Measurements from ENCODE around the gene GABRR3.

GABRR3 gene

GRCh38 chr3:98038876-98039275 is 3.8 kb upstream of the GABRR3 start:
- no peak overlapping the region for H3K27ac ChIP-seq (ENCODE audit: low read length)
- DNase-seq (ENCODE audit: low read depth, low spot score), result no peak
- no peaks in the 10 kb centered on the region for H3K4me1 ChIP-seq (ENCODE audit: control insufficient read depth, insufficient read depth, low read length)
- H3K9me3 ChIP-seq (ENCODE audit: control insufficient read depth, insufficient read depth, low read length), result no peaks in the 10 kb centered on the region
- no peaks in the 10 kb centered on the region for H3K36me3 ChIP-seq (ENCODE audit: control insufficient read depth, insufficient read depth, low read length)
- H3K27me3 ChIP-seq (ENCODE audit: control insufficient read depth, insufficient read depth, low read length), result no peaks in the 10 kb centered on the region
- H3K4me3 ChIP-seq (ENCODE audit: low read length), result no peak overlapping the region
- no CpG with 5 or more reads among the region's 3 CpGs for WGBS (ENCODE audit: insufficient coverage, insufficient read length)

DNA sequence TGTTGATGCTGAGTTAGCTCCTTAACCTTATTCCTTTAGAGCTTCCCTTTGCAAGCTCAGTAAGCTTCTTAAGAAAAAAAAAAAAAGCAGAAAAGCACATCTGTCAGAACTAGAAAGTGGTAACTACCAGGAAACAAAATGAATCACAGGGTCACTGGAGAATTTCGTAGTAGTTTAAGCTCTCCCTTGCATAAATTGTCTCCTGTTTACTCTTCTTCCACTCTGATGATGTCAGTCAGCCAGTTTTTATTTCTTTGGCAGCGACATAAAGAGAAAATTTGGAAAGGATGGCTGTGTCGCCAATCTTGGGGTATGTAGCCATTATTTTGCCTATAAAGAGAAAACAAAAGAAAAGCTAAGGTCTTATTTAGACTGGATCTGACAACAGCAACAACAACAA is 3.2 kb upstream of the GABRR3 start:
- Histone ChIP-seq H3K36me3 (ENCODE audit: control insufficient read depth, insufficient read depth, low read length) (no peaks in the 10 kb centered on the region), H3K9me3 (ENCODE audit: control insufficient read depth, insufficient read depth, low read length) (no peaks in the 10 kb centered on the region), H3K4me1 (ENCODE audit: control insufficient read depth, insufficient read depth, low read length) (no peaks in the 10 kb centered on the region), H3K27me3 (ENCODE audit: control insufficient read depth, insufficient read depth, low read length) (no peaks in the 10 kb centered on the region), H3K4me3 (ENCODE audit: low read length) (no peak overlapping the region), H3K27ac (ENCODE audit: low read length) (no peak overlapping the region)
- DNase-seq (ENCODE audit: low read depth, low spot score), result no peak
- WGBS (ENCODE audit: insufficient coverage, insufficient read length), result no CpG with 5 or more reads among the region's 3 CpGs

GRCh38 chr3:98034486-98034885 is 629 bp downstream of the GABRR3 start:
- DNase-seq (ENCODE audit: low read depth, low spot score), result no peak
- H3K36me3 ChIP-seq (ENCODE audit: control insufficient read depth, insufficient read depth, low read length), result no peaks in the 10 kb centered on the region
- H3K4me1 ChIP-seq (ENCODE audit: control insufficient read depth, insufficient read depth, low read length), result no peaks in the 10 kb centered on the region
- no CpG with 5 or more reads among the region's 2 CpGs for WGBS (ENCODE audit: insufficient coverage, insufficient read length)
- H3K27me3 ChIP-seq (ENCODE audit: control insufficient read depth, insufficient read depth, low read length), result no peaks in the 10 kb centered on the region
- H3K4me3 ChIP-seq (ENCODE audit: low read length), result no peak overlapping the region
- H3K27ac ChIP-seq (ENCODE audit: low read length), result no peak overlapping the region
- no peaks in the 10 kb centered on the region for H3K9me3 ChIP-seq (ENCODE audit: control insufficient read depth, insufficient read depth, low read length)

DNA sequence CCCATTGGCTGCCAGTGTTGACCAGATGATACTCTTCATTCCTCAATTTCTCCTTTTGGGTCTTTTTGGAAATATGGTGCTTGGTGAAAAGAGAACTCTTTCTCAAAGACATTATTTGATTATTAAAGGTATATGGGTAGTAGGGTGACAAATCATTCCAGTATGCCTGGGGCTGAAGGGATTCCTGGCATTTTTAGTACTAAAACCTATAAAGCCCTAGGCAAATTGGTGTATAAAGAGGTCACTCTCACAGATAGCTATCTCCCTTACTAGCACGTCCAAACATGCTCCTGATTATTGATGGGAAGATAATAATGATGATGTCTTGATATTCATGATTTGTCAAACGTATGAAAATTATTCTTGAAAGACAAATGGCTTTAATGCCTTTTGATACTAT is 1.1 kb downstream of the GABRR3 start:
- Histone ChIP-seq H3K9me3 (ENCODE audit: control insufficient read depth, insufficient read depth, low read length) (no peaks in the 10 kb centered on the region), H3K36me3 (ENCODE audit: control insufficient read depth, insufficient read depth, low read length) (no peaks in the 10 kb centered on the region), H3K4me1 (ENCODE audit: control insufficient read depth, insufficient read depth, low read length) (no peaks in the 10 kb centered on the region), H3K4me3 (ENCODE audit: low read length) (no peak overlapping the region), H3K27me3 (ENCODE audit: control insufficient read depth, insufficient read depth, low read length) (no peaks in the 10 kb centered on the region), H3K27ac (ENCODE audit: low read length) (no peak overlapping the region)
- no peak for DNase-seq (ENCODE audit: low read depth, low spot score)
- WGBS (ENCODE audit: insufficient coverage, insufficient read length), result no CpG with 5 or more reads among the region's 2 CpGs

DNA sequence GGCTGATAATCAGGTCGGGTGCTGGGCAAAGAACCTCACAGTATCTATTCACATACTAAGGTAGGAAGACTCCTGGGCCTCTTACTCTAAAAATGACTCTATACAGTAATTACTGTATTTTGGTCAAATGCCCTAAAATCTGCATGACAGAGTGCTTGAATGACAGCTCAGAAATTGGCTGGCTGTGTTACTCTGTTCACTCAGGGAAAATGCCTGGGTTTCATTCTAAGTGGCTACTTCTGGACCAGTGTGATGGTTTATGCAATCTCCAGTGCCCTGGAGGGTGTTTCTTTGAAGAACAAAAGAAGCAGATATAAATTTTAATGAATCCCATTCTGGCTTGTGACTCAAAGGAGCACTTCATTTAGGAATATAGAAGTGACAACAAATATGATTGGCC is 2.2 kb downstream of the GABRR3 start:
- H3K27ac ChIP-seq (ENCODE audit: low read length), result no peak overlapping the region
- DNase-seq (ENCODE audit: low read depth, low spot score), result no peak
- H3K4me1 ChIP-seq (ENCODE audit: control insufficient read depth, insufficient read depth, low read length), result no peaks in the 10 kb centered on the region
- no peak overlapping the region for H3K4me3 ChIP-seq (ENCODE audit: low read length)
- H3K27me3 ChIP-seq (ENCODE audit: control insufficient read depth, insufficient read depth, low read length), result no peaks in the 10 kb centered on the region
- no peaks in the 10 kb centered on the region for H3K36me3 ChIP-seq (ENCODE audit: control insufficient read depth, insufficient read depth, low read length)
- no CpG with 5 or more reads among the region's 1 CpG for WGBS (ENCODE audit: insufficient coverage, insufficient read length)
- H3K9me3 ChIP-seq (ENCODE audit: control insufficient read depth, insufficient read depth, low read length), result no peaks in the 10 kb centered on the region

DNA sequence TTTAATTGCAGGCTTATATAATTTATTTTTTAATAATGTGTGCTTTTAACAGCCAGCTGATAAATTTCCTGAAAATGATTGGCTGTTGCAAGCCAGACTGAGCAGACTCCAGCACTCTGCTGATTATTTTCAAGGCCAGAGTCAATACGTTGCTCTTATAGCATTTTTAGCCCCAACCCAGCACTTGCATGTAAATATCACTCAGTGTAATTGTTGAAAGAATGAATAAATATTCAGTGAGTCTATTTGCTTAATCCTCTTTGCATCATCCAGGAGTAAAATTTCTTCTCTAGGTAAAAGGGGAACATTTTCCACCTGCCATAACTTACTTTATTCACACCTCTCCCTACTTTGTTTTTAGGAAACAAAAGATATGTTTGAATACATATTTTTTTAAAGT is 2.9 kb downstream of the GABRR3 start:
- Histone ChIP-seq H3K9me3 (ENCODE audit: control insufficient read depth, insufficient read depth, low read length) (no peaks in the 10 kb centered on the region), H3K4me3 (ENCODE audit: low read length) (no peak overlapping the region), H3K27ac (ENCODE audit: low read length) (no peak overlapping the region), H3K36me3 (ENCODE audit: control insufficient read depth, insufficient read depth, low read length) (no peaks in the 10 kb centered on the region), H3K4me1 (ENCODE audit: control insufficient read depth, insufficient read depth, low read length) (no peaks in the 10 kb centered on the region), H3K27me3 (ENCODE audit: control insufficient read depth, insufficient read depth, low read length) (no peaks in the 10 kb centered on the region)
- no peak for DNase-seq (ENCODE audit: low read depth, low spot score)
- no CpG with 5 or more reads among the region's 1 CpG for WGBS (ENCODE audit: insufficient coverage, insufficient read length)

GRCh38 chr3:98029083-98029482 is 6.0 kb downstream of the GABRR3 start:
- Histone ChIP-seq H3K27ac (ENCODE audit: low read length) (no peak overlapping the region), H3K9me3 (ENCODE audit: control insufficient read depth, insufficient read depth, low read length) (no peaks in the 10 kb centered on the region), H3K4me3 (ENCODE audit: low read length) (no peak overlapping the region), H3K27me3 (ENCODE audit: control insufficient read depth, insufficient read depth, low read length) (no peaks in the 10 kb centered on the region), H3K4me1 (ENCODE audit: control insufficient read depth, insufficient read depth, low read length) (no peaks in the 10 kb centered on the region), H3K36me3 (ENCODE audit: control insufficient read depth, insufficient read depth, low read length) (no peaks in the 10 kb centered on the region)
- no peak for DNase-seq (ENCODE audit: low read depth, low spot score)
- WGBS (ENCODE audit: insufficient coverage, insufficient read length), result no CpG with 5 or more reads among the region's 2 CpGs

- no peaks in the 10 kb centered on the region for H3K9me3 ChIP-seq (ENCODE audit: control insufficient read depth, insufficient read depth, low read length)
- DNase-seq (ENCODE audit: low read depth, low spot score), result no peak
- no peaks in the 10 kb centered on the region for H3K27me3 ChIP-seq (ENCODE audit: control insufficient read depth, insufficient read depth, low read length)
- no peak overlapping the region for H3K4me3 ChIP-seq (ENCODE audit: low read length)
- WGBS (ENCODE audit: insufficient coverage, insufficient read length), result no CpG with 5 or more reads among the region's 1 CpG
- no peak overlapping the region for H3K27ac ChIP-seq (ENCODE audit: low read length)
- no peaks in the 10 kb centered on the region for H3K36me3 ChIP-seq (ENCODE audit: control insufficient read depth, insufficient read depth, low read length)
- H3K4me1 ChIP-seq (ENCODE audit: control insufficient read depth, insufficient read depth, low read length), result no peaks in the 10 kb centered on the region
Observed at GRCh38 chr3:98027085-98027446, 8.0 kb downstream of the GABRR3 start.

DNA sequence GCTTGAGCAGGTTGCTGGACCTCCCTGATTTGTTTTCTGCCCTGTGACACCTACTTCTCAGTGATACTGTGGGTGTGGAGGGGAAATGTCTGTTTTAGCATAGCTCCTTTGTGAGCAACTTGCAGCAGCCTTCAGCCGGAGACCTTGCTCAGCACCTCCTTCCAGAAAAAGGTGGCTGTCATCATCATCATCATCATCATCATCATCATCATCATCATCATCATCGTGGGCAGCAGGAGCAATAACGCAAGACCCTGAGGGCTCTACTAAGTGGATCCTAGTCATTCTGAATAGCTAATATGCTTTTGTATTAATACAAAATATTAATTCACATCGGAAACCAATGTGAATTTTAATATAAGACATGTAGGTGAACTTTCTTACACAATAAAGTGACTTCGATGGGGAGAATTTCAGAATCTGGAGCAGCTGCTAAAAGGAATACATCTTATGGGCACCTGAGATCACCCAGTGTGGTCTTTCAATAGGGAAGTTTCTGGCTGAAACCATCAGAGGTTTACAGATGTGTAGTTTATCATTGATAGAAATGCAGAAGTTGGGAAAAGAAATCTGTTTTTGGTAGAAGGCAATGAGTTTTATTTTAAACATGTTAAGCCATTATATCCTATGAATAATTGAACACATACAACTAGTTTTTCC is 8.6 kb downstream of the GABRR3 start:
- Histone ChIP-seq H3K36me3 (ENCODE audit: control insufficient read depth, insufficient read depth, low read length) (no peaks in the 10 kb centered on the region), H3K27me3 (ENCODE audit: control insufficient read depth, insufficient read depth, low read length) (no peaks in the 10 kb centered on the region), H3K9me3 (ENCODE audit: control insufficient read depth, insufficient read depth, low read length) (no peaks in the 10 kb centered on the region), H3K4me3 (ENCODE audit: low read length) (no peak overlapping the region), H3K27ac (ENCODE audit: low read length) (no peak overlapping the region), H3K4me1 (ENCODE audit: control insufficient read depth, insufficient read depth, low read length) (no peaks in the 10 kb centered on the region)
- WGBS (ENCODE audit: insufficient coverage, insufficient read length), result no CpG with 5 or more reads among the region's 5 CpGs
- no peak for DNase-seq (ENCODE audit: low read depth, low spot score)

- Histone ChIP-seq H3K4me1 (ENCODE audit: control insufficient read depth, insufficient read depth, low read length) (no peaks in the 10 kb centered on the region), H3K27ac (ENCODE audit: low read length) (no peak overlapping the region), H3K27me3 (ENCODE audit: control insufficient read depth, insufficient read depth, low read length) (no peaks in the 10 kb centered on the region), H3K4me3 (ENCODE audit: low read length) (no peak overlapping the region), H3K9me3 (ENCODE audit: control insufficient read depth, insufficient read depth, low read length) (no peaks in the 10 kb centered on the region), H3K36me3 (ENCODE audit: control insufficient read depth, insufficient read depth, low read length) (no peaks in the 10 kb centered on the region)
- DNase-seq (ENCODE audit: low read depth, low spot score), result no peak
- no CpG with 5 or more reads among the region's 4 CpGs for WGBS (ENCODE audit: insufficient coverage, insufficient read length)
Observed at GRCh38 chr3:98025392-98025945, 9.6 kb downstream of the GABRR3 start.
